Brain microvascular endothelial cell (primary cell): ENCODE data around the gene LRRC4.

Experiments used
- DNase-seq: peaks from one replicate; pipeline ENCODE4 v3.0.0-alpha.2; 2020
- H3K27ac ChIP-seq: fragments of 250-450 bp; sonication (Bioruptor Pico); 2 replicates; pipeline ENCODE4 v1.5.1; 2020; ENCODE audit warnings: mild to moderate bottlenecking, moderate library complexity
- H3K27me3 ChIP-seq: fragments of 250-450 bp; sonication (Bioruptor Pico); replicated peaks from 2 replicates; pipeline ENCODE4 v1.5.1; 2020; ENCODE audit warnings: mild to moderate bottlenecking
- H3K36me3 ChIP-seq: fragments of 250-450 bp; sonication (Bioruptor Pico); replicated peaks from 2 replicates; pipeline ENCODE4 v1.5.1; 2020; ENCODE audit warnings: mild to moderate bottlenecking
- H3K4me3 ChIP-seq: 2 replicates; pipeline ENCODE4 v1.5.1; 2011; ENCODE audit warnings: low read depth, mild to moderate bottlenecking, control low read depth, low read length, moderate library complexity
- CTCF ChIP-seq: IDR thresholded peaks from 2 replicates; pipeline ENCODE4 v1.5.1; 2011; ENCODE audit warnings: low read depth, mild to moderate bottlenecking, moderate library complexity, low read length, control low read depth, inconsistent platforms; ENCODE audit errors: missing control alignments
- in situ Hi-C: cut with HindIII; loops from 2 replicates; pipeline ENCODE4 v1.10.0; 2017; ENCODE audit warnings: low sequenced_read_pairs, low pct_ligation_motif_present

Gene LRRC4

DNA sequence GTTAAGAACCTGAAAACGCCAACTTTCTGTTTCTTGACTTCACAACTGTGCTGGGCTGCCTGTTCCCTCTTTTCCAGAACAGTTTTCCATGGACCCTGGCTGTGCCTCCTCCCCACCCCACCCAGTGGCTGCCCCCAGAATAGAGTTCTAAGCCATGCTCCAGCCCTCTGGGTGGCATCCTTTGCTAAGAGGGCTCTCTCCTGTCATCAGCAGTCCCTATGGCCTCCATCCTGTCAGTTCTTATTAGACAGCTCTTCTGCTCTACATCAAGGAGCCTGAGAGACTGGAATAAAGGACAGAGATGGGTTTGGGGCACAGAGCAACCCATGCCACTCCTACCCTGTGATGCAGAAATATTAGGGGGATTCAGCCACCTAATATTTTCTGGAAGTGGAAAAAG is 13.9 kb upstream of the LRRC4 start:
- peaks cover 6% of the 10 kb centered on the region for H3K36me3 ChIP-seq
- H3K27me3 ChIP-seq = no peaks in the 10 kb centered on the region
- TF ChIP-seq CTCF = no peak
- in situ Hi-C loops = no loop called here
- H3K27ac ChIP-seq = no peak overlapping the region
- no peak overlapping the region for H3K4me3 ChIP-seq
- DNase-seq = no peak

- no peak for TF ChIP-seq CTCF
Observed at GRCh38 chr7:128044064-128044463, 12.8 kb upstream of the LRRC4 start.

DNA sequence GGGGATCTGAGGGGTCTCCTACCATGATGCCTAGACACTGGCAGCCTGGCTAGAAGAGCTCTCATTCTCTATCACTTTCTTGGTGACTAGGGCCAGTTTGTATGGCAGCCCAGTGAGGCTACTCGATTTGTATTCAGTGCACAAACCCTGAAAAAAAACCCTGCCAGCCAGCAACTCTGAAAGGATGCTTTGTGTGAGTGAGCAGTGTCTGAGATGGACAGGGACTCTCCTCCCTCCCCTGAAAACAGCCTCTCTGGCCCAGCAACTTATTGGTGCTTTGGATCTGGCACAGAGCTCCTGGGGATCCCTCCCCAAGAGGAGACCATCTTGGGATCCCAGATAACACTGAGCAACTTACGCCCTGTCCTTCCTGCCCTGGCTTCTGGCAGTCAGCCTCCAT is 10.8 kb upstream of the LRRC4 start:
- in situ Hi-C loops = no loop called here
- Histone ChIP-seq H3K27me3 (no peaks in the 10 kb centered on the region), H3K27ac (no peak overlapping the region), H3K4me3 (no peak overlapping the region), H3K36me3 (peaks cover 6% of the 10 kb centered on the region)
- DNase-seq = no peak
- no peak for TF ChIP-seq CTCF

More at GRCh38 chr7:128044064-128044463, 12.8 kb upstream of the LRRC4 start:
- in situ Hi-C loops = no loop called here
- Histone ChIP-seq H3K27ac (no peak overlapping the region), H3K4me3 (no peak overlapping the region), H3K27me3 (no peaks in the 10 kb centered on the region), H3K36me3 (peaks cover 6% of the 10 kb centered on the region)
- DNase-seq = no peak

DNA sequence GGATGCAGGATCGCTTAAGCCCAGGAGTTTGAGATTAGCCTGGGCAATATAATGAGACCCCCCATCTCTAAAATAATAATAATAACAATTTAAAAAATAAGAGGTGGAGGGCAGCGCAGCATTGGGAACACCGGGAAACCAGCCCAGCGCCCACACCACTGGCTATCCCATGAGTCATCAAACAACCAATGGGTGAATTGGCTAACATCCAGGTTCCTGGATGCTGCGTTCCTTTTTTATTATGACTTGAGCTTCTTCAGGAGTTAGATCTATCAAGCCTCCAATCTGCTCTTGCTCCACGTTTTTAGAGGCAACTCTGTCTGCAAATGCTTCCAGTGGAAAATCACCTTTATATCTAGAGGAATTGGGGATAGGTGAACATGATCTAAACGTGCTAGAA is 10.0 kb upstream of the LRRC4 start:
- DNase-seq = peak; percentile 81
- peaks cover 6% of the 10 kb centered on the region for H3K36me3 ChIP-seq
- H3K4me3 ChIP-seq = no peak overlapping the region
- TF ChIP-seq CTCF = no peak
- in situ Hi-C loops = no loop called here
- no peaks in the 10 kb centered on the region for H3K27me3 ChIP-seq
- no peak overlapping the region for H3K27ac ChIP-seq

GRCh38 chr7:128040205-128040604 is 9.0 kb upstream of the LRRC4 start:
- peaks cover 9% of the 10 kb centered on the region for H3K36me3 ChIP-seq

More at GRCh38 chr7:128040205-128040604, 9.0 kb upstream of the LRRC4 start:
- Histone ChIP-seq H3K27me3 (no peaks in the 10 kb centered on the region), H3K27ac (no peak overlapping the region), H3K4me3 (no peak overlapping the region)
- in situ Hi-C loops = no loop called here
- DNase-seq = no peak
- no peak for TF ChIP-seq CTCF
